D721Med (cell line): Measurements from ENCODE around the gene SSH2.
A peak's percentile ranks its signal among the peaks of the same experiment; 100 is the strongest.

Experiments
- DNase-seq: peaks from one replicate; pipeline ENCODE4 v3.0.0; 2011; ENCODE audit warnings: low spot score; ENCODE audit not compliant: insufficient read length
- FAIRE-seq: peaks from 2 replicates; lab custom pipeline; 2011; peaks lifted over from hg19 to GRCh38; lab: Jason Lieb, UNC
- CTCF ChIP-seq: IDR thresholded peaks from 2 replicates; pipeline ENCODE4 v1.5.1; 2012; ENCODE audit warnings: mild to moderate bottlenecking, control low read depth; ENCODE audit not compliant: insufficient read depth; ENCODE audit errors: missing control alignments

SSH2 gene

GRCh38 chr17:29927546-29927945 lies 2.5 kb downstream of the SSH2 start:
- TF ChIP-seq CTCF = no peak
- FAIRE-seq = no peak
- no peak for DNase-seq

GRCh38 chr17:29924786-29925185 lies 5.2 kb downstream of the SSH2 start:
- DNase-seq (no peak), FAIRE-seq (no peak)
- TF ChIP-seq CTCF = no peak

GRCh38 chr17:29918922-29919856 lies 10.8 kb downstream of the SSH2 start:
- TF ChIP-seq CTCF = no peak
- FAIRE-seq (no peak), DNase-seq (no peak)

GRCh38 chr17:29918016-29918415 lies 12.0 kb downstream of the SSH2 start:
- DNase-seq (no peak), FAIRE-seq (no peak)
- TF ChIP-seq CTCF = no peak

- no peak for TF ChIP-seq CTCF
- FAIRE-seq (peak; percentile 53), DNase-seq (no peak)
Observed at GRCh38 chr17:29914819-29915537, 15.1 kb downstream of the SSH2 start.

- FAIRE-seq = no peak
- TF ChIP-seq CTCF = no peak
- DNase-seq = no peak
Observed at GRCh38 chr17:29911641-29912177, 18.3 kb downstream of the SSH2 start.
